ENCODE results near the gene MUSTN1.

DNA sequence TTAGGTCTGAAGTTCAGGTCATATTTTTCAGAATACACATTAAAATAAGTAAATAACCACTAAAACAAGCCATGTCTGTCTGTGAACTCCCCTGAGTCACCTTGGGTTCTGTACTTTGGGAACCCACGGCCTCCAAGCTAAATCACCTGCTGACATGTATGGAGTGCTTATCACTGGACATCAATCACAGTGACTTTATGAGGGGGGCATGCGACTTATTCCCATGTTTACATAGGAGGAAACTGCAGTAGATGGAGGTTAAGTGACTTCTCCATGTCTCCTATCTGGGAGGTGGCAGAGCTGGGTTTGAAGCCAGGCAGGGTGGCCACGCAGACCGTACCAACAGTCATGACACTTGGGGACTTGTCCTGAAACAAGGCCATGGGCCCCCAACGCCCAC is 12.5 kb downstream of the MUSTN1 start:
- TF ChIP-seq, protein P1, sequence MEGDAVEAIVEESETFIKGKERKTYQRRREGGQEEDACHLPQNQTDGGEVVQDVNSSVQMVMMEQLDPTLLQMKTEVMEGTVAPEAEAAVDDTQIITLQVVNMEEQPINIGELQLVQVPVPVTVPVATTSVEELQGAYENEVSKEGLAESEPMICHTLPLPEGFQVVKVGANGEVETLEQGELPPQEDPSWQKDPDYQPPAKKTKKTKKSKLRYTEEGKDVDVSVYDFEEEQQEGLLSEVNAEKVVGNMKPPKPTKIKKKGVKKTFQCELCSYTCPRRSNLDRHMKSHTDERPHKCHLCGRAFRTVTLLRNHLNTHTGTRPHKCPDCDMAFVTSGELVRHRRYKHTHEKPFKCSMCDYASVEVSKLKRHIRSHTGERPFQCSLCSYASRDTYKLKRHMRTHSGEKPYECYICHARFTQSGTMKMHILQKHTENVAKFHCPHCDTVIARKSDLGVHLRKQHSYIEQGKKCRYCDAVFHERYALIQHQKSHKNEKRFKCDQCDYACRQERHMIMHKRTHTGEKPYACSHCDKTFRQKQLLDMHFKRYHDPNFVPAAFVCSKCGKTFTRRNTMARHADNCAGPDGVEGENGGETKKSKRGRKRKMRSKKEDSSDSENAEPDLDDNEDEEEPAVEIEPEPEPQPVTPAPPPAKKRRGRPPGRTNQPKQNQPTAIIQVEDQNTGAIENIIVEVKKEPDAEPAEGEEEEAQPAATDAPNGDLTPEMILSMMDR (IDR thresholded peaks at IDR 0.05) = no peak
- no peak for TF ChIP-seq POLR2A (IDR thresholded peaks at IDR 0.05)

Data from testis (tissue), 2 donors.